Measurements from ENCODE around the gene PHKA2.

Gene PHKA2

DNA sequence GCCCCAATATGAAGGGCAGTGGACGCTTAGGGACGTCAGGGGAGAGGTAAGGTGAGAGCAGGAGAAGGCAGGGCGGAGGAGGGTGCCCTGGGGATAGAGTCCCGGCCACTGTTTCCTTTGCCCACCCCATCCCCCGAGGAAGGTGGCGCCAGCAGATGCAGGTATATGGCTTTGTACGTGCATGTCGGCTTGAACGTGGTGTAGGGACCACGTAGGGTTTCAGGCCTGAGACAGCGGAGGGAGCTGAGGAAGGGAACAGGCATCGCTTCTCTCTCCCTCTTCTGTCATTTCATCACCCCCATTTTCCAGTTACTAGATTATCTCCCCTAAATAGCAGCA is 97.9 kb downstream of the PHKA2 start:
- H3K9me3 ChIP-seq (ENCODE audit: insufficient read depth, low read length, severe bottlenecking) = no peaks in the 10 kb centered on the region
- no peaks in the 10 kb centered on the region for H3K79me2 ChIP-seq (ENCODE audit: insufficient read depth, low read length)
- no peak overlapping the region for H3K27ac ChIP-seq (ENCODE audit: low read length)
- no peaks in the 10 kb centered on the region for H4K20me1 ChIP-seq (ENCODE audit: insufficient read depth, low read length)
- TF ChIP-seq, protein P1, sequence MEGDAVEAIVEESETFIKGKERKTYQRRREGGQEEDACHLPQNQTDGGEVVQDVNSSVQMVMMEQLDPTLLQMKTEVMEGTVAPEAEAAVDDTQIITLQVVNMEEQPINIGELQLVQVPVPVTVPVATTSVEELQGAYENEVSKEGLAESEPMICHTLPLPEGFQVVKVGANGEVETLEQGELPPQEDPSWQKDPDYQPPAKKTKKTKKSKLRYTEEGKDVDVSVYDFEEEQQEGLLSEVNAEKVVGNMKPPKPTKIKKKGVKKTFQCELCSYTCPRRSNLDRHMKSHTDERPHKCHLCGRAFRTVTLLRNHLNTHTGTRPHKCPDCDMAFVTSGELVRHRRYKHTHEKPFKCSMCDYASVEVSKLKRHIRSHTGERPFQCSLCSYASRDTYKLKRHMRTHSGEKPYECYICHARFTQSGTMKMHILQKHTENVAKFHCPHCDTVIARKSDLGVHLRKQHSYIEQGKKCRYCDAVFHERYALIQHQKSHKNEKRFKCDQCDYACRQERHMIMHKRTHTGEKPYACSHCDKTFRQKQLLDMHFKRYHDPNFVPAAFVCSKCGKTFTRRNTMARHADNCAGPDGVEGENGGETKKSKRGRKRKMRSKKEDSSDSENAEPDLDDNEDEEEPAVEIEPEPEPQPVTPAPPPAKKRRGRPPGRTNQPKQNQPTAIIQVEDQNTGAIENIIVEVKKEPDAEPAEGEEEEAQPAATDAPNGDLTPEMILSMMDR (IDR thresholded peaks at IDR 0.05; ENCODE audit: borderline replicate concordance, extremely low read depth, low read length, poor library complexity, severe bottlenecking) = no peak
- no peak for TF ChIP-seq EZH2 (IDR thresholded peaks at IDR 0.05; ENCODE audit: borderline replicate concordance, low read depth, low read length, severe bottlenecking)
- H3K27me3 ChIP-seq (ENCODE audit: insufficient read depth, low read length, poor library complexity) = no peaks in the 10 kb centered on the region
- no peak overlapping the region for H2AFZ ChIP-seq (ENCODE audit: low read depth, low read length)
- DNase-seq (no peak), ATAC-seq (ENCODE audit: insufficient read depth, low read depth) (no peak)
- no peak overlapping the region for H3K9ac ChIP-seq (ENCODE audit: low read depth, low read length)
- H3K4me3 ChIP-seq (ENCODE audit: low read depth in 1 of 2, low read length in 2 of 2) = no peak overlapping the region
- no peaks in the 10 kb centered on the region for H3K4me1 ChIP-seq (ENCODE audit: insufficient read depth, low read length)
- H3K36me3 ChIP-seq (ENCODE audit: insufficient read depth, low read length) = no peaks in the 10 kb centered on the region
- no peak overlapping the region for H3K4me2 ChIP-seq (ENCODE audit: insufficient read depth, low read length)

DNA sequence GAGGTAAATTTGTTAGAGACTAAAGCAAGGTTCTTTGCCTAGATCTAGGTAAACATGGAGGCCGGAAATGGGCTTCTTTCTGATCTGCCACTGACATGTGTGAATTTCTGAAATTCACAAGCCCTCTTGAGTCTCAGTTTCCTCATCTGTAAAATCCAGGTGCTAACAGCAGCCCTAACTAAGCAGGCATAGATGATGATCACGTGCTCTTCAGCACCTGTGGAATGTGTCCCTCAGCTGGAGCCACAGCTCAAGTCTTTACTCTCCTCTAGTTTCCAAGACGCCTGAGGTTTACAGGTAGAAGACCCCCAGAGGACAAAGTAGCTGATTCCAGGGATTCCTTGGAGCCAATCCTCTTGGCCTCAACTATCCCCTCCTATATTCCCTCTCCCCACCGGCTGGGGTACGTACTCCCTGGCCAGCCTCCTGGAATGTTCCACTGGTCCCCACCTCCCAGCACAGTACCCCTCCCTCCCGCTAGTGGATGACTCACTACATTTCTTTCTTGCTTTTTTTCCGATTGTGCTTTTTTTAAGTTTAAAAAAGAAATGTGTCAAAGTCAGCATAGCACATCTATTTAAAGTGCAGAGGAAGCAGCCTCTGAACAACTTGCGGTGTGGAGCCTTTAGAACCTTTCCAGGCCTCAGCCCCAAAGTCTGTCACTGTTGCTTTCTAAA is 98.4 kb downstream of the PHKA2 start:
- H3K27ac ChIP-seq (ENCODE audit: low read length) = no peak overlapping the region
- no peaks in the 10 kb centered on the region for H3K79me2 ChIP-seq (ENCODE audit: insufficient read depth, low read length)
- H3K9ac ChIP-seq (ENCODE audit: low read depth, low read length) = no peak overlapping the region
- H4K20me1 ChIP-seq (ENCODE audit: insufficient read depth, low read length) = no peaks in the 10 kb centered on the region
- H2AFZ ChIP-seq (ENCODE audit: low read depth, low read length) = no peak overlapping the region
- no peak overlapping the region for H3K4me2 ChIP-seq (ENCODE audit: insufficient read depth, low read length)
- no peaks in the 10 kb centered on the region for H3K4me1 ChIP-seq (ENCODE audit: insufficient read depth, low read length)
- no peaks in the 10 kb centered on the region for H3K27me3 ChIP-seq (ENCODE audit: insufficient read depth, low read length, poor library complexity)
- no peak for ATAC-seq (ENCODE audit: insufficient read depth, low read depth)
- H3K9me3 ChIP-seq (ENCODE audit: insufficient read depth, low read length, severe bottlenecking) = no peaks in the 10 kb centered on the region
- no peak overlapping the region for H3K4me3 ChIP-seq (ENCODE audit: low read depth in 1 of 2, low read length in 2 of 2)
- no peak for DNase-seq
- no peak for TF ChIP-seq EZH2 (IDR thresholded peaks at IDR 0.05; ENCODE audit: borderline replicate concordance, low read depth, low read length, severe bottlenecking)
- TF ChIP-seq, protein P1 (IDR thresholded peaks at IDR 0.05; ENCODE audit: borderline replicate concordance, extremely low read depth, low read length, poor library complexity, severe bottlenecking) = no peak
- H3K36me3 ChIP-seq (ENCODE audit: insufficient read depth, low read length) = no peaks in the 10 kb centered on the region

DNA sequence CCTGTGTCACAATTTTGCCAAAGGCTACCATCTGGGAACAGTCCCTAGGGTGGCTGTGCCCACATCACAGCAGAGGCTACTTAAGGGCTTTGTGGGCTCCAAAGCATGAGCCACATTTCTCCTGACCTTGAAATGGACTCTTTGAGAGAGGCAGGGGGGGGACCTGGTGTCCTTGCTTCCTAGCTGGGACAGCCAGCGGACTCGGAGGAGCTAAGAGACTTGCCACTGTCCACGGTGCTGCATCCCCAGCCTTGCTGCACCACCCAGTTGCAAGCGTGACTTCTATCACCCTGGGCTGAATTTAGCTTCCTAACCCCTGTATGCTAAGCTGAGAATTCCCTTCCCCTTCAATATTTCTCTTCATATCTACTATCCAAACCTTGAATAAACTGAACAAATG is 99.0 kb downstream of the PHKA2 start:
- Histone ChIP-seq H3K79me2 (ENCODE audit: insufficient read depth, low read length) (no peaks in the 10 kb centered on the region), H3K9me3 (ENCODE audit: insufficient read depth, low read length, severe bottlenecking) (no peaks in the 10 kb centered on the region), H3K9ac (ENCODE audit: low read depth, low read length) (no peak overlapping the region), H3K36me3 (ENCODE audit: insufficient read depth, low read length) (no peaks in the 10 kb centered on the region), H3K27me3 (ENCODE audit: insufficient read depth, low read length, poor library complexity) (no peaks in the 10 kb centered on the region), H3K27ac (ENCODE audit: low read length) (no peak overlapping the region), H3K4me2 (ENCODE audit: insufficient read depth, low read length) (no peak overlapping the region), H3K4me3 (ENCODE audit: low read depth in 1 of 2, low read length in 2 of 2) (no peak overlapping the region), H3K4me1 (ENCODE audit: insufficient read depth, low read length) (no peaks in the 10 kb centered on the region), H4K20me1 (ENCODE audit: insufficient read depth, low read length) (no peaks in the 10 kb centered on the region), H2AFZ (ENCODE audit: low read depth, low read length) (no peak overlapping the region)
- TF ChIP-seq, protein P1 (IDR thresholded peaks at IDR 0.05; ENCODE audit: borderline replicate concordance, extremely low read depth, low read length, poor library complexity, severe bottlenecking) = no peak
- no peak for TF ChIP-seq EZH2 (IDR thresholded peaks at IDR 0.05; ENCODE audit: borderline replicate concordance, low read depth, low read length, severe bottlenecking)
- ATAC-seq (ENCODE audit: insufficient read depth, low read depth) (no peak), DNase-seq (no peak)
